AG08395 (cell line): Measurements from ENCODE around the gene RBBP7.
"Not testable (repeated sequence)": the region's sequence is repeated elsewhere in the genome, so short reads cannot be mapped to it uniquely, and the experiment has no call there.

Source experiments
- DNase-seq: peaks from one replicate; pipeline ENCODE4 v3.0.0; 2012; ENCODE audit warnings: mixed read lengths, low spot score

RBBP7 gene

DNA sequence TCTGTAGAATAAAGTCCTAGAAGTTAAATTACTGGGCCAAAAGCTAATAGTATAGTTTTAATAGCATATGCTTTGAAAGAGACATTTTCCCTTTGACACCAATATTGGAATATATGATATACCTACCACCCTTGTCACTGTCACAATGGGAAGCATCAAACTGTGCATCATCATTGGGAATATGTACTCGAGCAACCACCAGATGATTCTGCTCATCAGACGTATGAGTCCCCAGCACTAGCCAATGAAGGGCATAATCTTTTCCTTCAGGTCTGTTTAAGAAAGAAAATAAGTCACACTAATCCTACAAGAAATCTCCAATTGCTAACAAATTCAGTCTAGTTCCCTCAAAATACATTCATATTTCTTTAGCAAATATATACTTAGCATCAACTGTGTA, 7.3 kb downstream of the RBBP7 start:
- no peak for DNase-seq

DNA sequence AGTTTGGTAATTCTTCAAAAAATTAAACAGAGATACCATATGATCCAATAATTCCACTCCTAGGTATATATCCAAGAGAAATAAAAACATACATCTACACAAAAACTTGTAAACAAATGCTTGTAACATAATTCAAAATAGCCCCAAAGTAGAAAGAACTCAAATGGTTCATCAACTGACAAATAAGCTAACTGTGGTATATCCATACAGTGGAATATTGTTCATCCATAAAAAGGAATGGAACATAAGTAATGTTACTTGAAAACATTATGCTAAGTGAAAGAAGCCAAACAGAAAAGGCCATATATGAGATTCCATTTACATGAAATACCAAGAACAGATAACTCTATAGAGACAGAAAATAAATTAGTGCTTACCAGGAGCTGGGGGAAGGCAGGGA, 13.4 kb downstream of the RBBP7 start:
- no peak for DNase-seq

DNA sequence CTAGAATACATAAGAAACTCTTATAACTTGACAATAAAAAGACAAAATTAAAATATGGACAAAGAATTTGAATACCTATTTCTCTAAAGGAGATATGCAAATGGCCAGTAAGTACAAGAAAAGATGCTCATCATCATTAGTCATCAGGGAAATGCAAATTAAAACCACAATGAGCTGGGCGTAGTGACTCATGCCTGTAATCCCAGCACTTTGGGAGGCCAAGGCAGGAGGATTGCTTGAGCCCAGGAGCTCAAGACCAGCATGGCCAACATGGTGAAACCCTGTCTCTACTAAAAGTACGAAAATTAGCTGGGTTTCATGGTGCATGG, 14.1 kb downstream of the RBBP7 start:
- DNase-seq, result not testable (repeated sequence)

DNA sequence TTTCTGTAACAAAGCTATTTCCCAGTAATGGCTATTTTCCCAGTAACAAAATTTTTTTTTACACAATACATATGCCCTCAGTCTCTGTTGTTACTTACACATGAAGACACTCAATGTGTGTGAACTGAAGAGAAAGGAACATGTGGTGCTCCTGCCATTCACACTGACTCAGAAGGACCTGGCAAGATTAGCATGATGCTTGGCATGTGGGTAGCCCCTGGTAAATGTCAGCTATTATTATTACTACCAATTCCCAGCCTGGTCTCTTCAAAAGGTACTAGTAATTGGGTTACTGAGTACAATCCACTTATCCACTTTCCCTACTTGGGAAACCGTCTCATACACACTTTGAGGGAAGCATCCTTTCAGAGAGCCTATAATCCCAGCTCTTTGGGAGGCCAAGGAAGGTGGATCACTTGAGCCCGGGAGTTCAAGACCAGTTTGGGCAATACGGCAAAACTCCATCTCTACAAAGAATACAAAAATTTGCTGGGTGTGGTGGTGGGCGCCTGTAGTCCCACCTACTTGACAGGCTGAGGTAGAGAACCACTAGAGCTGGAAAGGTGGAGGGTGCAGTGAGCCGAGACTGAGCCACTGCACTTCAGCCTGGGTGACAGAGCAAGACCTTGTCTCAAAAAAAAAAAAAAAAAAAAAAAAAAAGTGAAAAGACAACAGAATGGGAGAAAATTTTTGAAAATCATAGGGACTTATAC, 14.6 kb downstream of the RBBP7 start:
- DNase-seq, result no peak

DNA sequence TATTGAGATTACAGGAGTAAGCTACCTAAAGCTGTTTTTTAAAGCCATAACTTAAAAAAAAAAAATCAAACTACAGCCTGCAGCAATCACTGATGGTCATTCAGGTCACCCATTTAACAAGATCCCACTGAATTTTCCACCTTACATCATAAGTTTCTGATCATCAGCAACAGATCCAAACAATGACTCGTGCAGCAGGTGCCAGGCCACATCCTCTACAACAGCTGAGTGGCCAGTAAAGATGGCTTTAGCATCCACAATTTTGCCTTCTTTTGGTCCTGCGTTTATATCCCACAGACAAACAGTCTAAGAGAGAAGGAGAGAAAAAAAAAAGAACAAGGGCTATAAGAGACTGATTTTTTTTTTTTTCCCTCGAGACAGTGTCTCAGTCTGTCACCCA, 16.6 kb downstream of the RBBP7 start:
- DNase-seq, result no peak

DNA sequence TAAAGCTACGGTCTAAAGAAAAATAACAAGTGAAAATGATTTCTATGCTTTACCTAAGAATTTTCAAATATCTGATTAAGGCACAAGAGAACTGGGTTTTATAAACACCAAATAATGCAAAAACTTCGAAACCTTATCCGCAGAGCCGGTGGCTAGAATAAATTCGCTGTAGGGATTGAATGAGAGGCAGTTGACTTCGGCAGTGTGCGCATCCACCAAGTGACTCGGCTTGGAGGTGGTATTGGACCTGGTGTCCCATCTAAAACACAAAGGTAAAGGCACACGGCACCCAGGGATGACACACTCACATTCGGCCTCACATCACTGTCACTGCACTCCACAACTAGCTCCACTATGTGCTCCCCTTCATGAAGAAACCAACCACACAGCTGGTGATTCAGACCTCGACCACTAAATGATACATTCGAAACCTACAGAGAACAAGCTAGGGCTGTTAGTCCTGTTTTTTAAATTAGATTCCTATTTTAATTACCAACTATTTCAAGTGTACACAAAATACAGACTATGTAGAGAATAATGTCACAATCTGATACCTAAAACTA, 17.5 kb downstream of the RBBP7 start:
- DNase-seq, result no peak

DNA sequence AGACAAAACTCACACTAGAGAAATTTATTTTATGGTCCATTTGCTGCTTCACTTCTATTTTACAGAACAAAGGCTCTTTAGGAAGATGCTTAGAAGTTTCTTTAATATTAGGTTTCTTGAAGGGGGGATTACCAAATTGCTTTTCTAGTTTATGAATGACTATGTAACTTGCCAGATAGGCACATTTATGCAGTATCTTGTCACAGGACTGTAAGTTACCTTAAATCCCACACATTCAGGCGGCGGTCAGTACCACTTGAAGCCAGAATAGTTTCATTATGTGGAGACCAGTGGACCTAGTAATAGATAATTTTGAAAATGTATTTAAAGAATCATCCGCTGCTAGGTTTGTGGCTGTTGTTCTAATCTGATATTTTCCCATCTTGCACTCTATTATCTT, 18.3 kb downstream of the RBBP7 start:
- no peak for DNase-seq

DNA sequence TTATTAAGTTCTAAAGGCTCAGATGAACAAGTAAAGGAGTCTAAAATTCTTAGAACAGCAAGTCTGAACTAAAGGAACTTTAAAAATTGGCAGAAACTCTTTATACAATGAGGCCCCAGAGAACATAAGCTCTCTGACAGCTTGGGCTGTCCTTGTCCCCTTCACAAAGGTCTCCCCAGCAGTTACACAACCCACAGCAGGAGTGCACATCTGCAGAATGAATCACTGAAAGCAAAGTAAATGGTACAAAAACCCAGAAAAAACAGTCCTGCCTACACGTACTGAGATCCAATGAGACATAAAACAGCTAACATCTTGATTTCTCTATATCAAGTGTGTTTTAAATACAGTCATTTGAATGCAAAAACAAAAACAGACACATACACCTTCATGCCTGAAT, 18.7 kb downstream of the RBBP7 start:
- no peak for DNase-seq

DNA sequence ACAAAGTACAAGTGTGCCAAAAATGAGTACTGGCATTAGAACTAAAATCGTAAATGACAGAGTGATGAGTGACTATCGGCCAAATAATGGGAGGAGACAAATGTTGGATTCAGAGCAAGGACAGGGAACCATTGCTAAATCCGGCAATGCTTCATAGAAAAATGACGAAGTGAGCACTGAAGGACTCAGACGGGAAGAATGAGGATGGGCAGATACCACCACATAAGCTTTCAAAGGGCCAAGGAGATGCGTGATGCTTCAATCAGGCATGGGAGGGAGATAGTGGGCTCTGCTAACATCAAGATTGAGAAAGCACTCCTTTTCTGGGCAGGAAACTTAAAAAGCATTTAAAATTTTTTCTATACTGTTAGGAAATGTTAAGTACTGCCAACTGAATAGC, 21.6 kb downstream of the RBBP7 start:
- no peak for DNase-seq

DNA sequence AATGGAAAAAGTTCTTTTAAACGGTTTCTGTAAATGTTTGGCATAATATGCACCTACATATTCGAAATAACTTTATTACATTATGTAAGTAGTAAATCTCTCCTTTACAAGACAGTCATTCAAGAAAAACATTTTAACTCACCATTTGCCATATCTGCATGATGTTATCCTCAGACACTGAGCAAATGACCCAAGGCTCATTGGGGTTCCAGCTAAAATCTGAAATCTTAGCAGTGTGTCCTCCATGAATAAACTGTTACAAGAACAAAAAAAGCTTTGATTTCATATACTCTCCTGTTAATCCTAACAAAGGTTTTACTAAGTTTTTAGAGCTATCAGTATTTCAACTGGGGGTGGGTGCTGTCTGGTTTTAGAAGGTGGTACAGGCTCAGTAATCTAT, 24.5 kb downstream of the RBBP7 start:
- no peak for DNase-seq

DNA sequence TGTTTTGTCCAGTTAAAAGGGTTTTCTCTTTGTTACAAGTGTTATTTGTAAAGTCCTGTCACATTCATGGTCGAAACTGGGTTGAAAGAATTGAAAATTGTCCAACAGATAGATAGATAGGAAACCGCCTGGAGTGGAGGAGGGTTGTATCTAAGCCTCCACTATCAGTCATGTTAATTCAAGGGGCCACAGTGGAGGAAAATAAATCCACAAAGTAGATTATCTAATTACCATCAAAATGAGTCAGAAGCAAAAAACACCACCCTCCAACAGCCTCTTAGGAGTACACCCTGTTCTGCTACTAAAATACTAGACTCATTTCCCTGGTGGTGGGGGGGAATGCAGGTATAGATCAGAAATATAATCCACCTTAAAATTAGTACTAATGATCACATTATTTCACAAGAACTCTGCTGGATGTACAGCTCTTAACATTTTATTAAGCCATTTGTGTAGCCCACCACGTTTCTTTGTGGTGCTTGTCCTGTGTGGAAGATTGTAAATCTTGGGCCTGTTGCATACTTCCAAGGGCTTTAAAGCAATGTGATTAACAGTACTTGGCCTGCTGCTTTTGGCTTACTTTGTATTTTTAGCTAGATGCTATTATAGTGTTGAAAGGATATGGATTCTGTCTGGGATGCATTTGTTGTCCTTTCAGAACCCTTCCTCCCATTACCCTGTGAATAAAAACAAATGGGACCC, 26.8 kb downstream of the RBBP7 start:
- DNase-seq, result no peak

DNA sequence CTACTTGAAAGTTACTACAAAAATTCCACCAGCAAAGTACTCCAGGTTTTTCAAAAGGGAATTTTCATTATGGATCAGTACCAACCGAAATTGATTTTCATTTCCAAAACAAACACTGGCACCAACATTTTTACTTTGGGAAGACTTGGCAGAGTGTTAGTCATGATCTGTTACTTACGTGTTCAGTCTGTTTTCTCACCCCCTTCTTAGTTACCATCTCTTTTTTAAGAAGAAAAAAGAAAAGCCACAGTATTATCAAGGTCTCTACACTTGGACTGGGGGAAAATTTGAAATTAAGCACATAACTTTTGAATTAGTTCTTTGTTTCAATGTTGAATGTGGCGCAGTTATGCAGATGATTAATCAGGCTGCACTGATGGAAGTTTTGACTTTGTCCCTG, 27.5 kb downstream of the RBBP7 start:
- no peak for DNase-seq

DNA sequence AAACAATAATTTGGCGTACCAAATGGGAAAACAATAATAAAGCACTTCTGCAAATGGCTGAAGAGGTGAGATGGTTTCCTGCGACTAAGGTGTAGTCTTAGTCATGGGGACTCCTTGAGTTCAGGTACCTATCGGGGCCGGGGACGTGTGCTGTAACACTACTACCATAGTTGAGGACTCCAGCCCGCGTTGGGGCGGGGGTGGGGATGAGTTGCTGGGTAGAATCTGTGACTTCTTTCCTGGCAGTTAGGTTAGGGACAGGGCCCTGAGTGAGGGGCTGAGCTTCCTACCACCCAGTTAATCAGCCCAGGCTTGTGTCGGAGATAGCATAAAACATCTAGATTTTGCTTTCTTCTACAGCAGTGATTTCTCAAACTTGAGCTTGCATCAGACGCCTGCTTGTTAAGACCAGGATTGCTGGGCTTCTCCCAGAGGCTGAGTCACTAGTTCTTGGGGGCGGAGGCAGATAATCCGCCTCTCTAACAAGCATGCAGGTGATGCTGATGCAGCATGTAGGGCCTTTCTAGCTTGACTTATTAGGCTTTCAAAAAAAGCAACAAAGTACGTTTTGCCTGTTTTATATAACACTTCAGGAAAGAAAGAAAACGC, 30.2 kb downstream of the RBBP7 start:
- peak; percentile 38 for DNase-seq

DNA sequence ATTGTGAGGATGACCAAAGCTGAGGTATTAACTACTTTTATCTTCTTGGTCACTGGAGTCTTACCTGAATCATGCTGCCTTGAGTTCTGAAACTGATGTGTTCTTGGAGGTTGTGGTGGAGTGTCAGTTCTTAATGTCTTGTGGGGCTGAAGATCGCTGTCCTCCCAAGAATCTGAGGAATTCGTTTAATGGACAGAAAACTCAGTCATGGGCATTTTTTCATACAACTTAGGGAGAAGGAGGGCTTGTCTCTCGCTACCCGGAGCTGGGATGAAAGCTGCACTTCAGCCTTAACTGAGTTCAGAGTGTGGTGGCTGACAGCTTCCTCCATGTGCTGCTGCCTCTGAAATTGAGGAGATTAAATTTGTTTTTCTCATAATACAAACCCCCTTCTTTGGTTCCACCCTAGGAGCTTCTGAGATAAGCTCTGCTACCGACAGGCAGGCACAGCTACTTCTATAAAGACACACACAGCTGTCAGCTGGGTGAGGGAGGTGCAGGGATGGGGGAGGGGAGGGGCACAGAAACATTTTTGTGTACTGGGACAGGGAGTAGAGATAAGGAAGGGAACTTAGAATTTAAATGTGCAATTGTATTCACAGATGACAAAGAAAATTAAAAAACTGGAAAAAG, 30.8 kb downstream of the RBBP7 start:
- DNase-seq, result no peak

DNA sequence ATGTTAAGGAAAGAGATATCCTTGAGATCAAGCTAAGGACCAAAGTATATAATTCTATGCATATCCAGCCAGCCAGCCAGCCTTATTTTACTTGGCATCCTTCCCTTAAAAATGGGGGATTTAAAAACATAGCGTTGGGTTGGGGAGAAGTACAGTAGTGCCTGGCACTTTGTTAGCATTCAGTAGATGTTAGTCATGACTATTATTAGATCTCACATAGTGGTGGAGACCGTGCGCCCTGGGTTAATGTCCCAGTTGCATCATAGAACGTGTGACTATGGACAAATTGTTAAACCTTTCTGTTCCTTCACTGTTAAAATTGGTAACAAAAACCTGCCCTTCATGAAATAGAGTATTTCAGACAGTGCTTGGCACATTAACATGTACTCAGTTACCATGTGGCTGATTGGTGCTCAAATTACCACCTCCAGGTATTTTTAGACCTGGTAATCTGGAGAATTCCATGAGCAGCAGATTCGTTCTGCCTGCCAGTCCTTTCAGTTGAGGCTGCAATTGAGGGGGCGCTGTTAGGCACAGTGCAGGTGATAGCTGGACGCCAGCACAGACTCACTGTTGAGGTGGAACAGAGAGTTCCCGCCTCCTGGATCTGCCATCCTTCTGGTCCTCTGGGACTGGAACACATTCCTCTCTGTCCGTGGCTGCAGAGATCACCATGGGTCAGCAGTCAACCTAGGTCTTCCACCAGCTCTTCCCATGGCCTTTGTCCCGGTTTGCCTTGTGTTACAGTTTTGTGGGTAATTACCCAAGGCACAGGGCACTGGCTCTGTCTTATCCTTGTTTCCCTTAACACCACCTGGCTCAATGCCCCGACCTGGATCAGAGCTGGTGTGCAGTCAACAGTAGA, 31.7 kb downstream of the RBBP7 start:
- DNase-seq, result peak; percentile 67

DNA sequence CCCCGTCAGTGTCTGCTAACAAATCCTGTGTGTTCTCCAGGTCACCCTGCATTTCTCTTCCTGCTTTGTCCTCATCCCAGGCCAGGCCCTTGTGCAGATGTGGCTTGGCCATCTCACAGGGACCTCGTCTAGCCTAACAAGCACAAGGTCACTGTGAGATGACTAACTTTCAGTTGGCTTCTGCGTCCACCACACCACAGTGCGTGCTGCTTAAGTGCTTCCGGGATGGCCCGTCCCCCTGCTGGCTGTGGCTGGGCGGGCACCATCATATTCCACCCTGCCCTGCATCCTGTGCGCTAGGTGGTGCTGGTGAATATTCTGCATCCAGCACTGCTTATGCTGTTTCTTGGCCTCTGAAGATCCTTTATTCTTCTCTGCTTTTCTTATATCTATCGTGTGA, 33.8 kb downstream of the RBBP7 start:
- no peak for DNase-seq

DNA sequence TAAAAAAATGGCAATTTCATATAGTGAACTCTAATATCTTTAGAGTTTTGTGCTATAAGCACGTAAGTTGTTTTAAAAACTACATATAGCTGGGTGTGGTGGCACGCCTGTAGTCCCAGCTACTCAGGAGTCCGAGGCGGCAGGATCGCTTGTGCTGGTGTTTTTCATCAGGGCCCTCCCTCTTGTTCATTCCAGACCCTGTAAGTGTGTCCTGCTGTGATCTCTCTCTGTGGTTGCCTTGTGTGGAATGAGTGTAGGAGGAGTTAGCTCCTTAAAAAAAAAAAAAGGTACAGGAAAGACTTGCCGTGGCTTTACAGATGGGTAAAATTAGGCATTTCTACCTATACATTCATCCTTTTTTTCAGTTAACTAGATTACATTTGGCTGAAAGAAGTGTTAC, 35.4 kb downstream of the RBBP7 start:
- no peak for DNase-seq

DNA sequence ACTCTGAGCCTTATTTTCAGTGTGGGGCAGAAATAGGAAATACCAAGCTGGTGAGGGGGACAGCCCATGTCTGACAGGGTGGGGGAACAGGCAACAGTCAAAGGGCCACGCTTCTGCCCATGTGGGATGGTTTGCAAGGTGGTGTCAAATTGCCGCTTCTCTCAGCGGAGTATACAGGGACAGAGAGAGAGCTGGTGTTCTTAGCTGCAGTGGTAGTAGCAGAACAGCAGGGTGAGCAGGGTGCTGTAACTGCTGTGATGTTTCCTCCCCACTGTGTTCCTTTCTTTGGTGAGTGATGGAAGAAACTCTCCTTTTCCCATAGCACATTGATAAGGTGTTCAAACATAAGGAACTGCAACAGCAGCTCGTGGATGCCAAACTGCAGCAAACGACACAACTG, 37.9 kb downstream of the RBBP7 start:
- no peak for DNase-seq

DNA sequence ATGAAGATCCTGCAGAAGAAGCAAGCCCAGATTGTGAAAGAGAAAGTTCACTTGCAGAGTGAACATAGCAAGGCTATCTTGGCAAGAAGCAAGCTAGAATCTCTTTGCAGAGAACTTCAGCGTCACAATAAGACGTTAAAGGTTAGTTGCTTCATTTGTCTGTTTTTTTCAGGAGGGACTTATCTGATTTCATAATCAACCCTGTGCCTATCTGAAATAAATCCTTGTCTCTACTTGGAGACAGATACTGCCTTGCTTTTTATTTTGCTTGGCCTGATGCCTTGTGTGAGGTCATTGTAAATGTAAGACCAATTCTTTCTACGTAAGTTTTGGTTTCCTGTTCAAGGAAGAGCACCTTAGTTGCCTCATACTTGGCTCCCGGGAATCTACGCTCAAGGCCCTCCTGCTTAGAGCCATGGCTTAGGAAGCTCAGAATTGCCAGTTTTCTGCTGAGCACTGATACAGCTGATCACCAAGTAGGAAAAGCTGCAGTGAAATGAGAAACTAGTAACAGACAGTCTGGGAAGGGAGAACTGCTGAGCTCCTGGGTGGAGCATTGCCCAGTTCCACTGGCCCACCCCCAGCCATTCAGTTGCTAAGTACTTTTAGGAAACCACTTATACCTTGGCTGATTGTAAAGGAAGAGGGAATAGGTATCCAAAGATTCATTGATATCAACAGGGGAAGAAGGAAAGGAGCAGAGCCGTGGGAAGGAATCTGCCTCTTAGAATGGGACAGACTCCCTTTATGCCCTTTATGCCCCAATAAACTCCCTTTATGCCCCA, 41.8 kb downstream of the RBBP7 start:
- DNase-seq, result no peak

DNA sequence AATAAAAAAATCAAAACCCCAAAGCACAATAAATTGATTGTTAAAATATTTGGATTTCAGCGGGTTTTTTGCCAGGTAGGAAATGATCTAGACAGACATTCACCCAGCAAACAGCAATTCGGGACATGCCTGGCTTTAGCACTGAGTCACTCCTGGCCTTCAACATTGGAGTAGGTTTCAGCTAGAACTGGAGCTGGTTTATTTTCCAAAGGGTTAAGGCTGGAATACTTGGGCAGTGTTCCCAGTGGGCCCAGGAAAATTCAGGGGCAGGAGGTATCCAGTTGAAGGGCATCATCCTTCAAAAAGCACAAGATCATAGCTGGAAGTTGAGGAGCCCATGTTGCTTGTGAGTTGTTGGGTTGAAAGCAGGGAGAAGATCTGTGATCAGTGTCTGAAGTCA, 42.9 kb downstream of the RBBP7 start:
- DNase-seq, result no peak

DNA sequence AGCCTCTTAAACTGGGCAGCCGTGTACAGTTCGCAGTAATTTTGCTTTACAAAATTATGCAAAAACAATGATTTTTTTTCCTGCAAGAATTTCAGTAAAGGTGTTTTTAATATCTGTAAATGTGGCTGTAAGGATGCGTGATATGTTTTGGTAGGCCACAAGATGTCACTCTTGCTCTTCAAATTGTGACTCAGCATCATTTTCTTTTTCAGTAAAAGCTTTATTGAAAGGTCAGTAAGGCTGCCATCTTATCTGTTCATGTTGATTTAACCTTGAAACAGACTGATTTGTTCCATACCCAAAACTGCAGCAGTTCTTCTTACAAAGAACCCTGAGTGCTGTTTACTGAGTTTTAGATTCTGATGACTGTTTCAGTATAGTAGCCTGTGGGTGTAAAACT, 44.0 kb downstream of the RBBP7 start:
- peak; percentile 55 for DNase-seq
